Gastrocnemius medialis (tissue), 4 donors: ENCODE data around the gene KIAA2012.

Source experiments
- CTCF ChIP-seq, 5 experiments: fragments of 450-650 bp in 3 of 5; fragments of 200-600 bp in 2 of 5; sonication (generic) in 2 of 5; IDR thresholded peaks in 4 of 5; conservative IDR thresholded peaks in 1 of 5; 1 replicate in 4 of 5; 2 replicates in 1 of 5; pipeline ENCODE4 v1.5.1; 2016 to 2019; ENCODE audit warnings: antibody characterized with exemption in 5 of 5, mild to moderate bottlenecking in 3 of 5, moderate library complexity in 3 of 5
- POLR2A ChIP-seq, 2 donors: fragments of 450-650 bp; IDR thresholded peaks; one replicate each; pipeline ENCODE4 v1.6.1; 2017; ENCODE audit warnings: antibody characterized with exemption in 2 of 2, mild to moderate bottlenecking in 2 of 2, moderate library complexity in 2 of 2

- no peak for TF ChIP-seq CTCF (IDR thresholded peaks at IDR 0.05 in 4 of 5, conservative IDR thresholded peaks at IDR 0.05 in 1 of 5)
- no peak for TF ChIP-seq POLR2A (IDR thresholded peaks at IDR 0.05)
Measured at GRCh38 chr2:202095235-202095634, 22.2 kb downstream of the KIAA2012 start.
